Stomach (tissue), 9 donors: ENCODE results near the gene SF3A1. TPM values are rescaled to one million over a fixed set of nuclear protein-coding genes. Genes with fewer than 3 reads are reported as not detected.

Source experiments
- DNase-seq, 2 donors: peaks; one replicate each; pipeline versions ENCODE4 v3.0.0 to v3.0.0-alpha.2; 2013 to 2019
- H3K27ac ChIP-seq, 5 donors: fragments of 200-600 bp in 4 of 5; sonication (generic) in 4 of 5; one replicate each; pipeline ENCODE4 v1.5.1; 2013 to 2019; ENCODE audit warnings: mild to moderate bottlenecking in 1 of 5, moderate library complexity in 1 of 5
- H3K27me3 ChIP-seq, 3 donors: fragments of 200-600 bp; sonication (generic); one replicate each; pipeline ENCODE4 v1.5.1; 2017 to 2019; ENCODE audit warnings: mixed run types in 1 of 3
- H3K36me3 ChIP-seq, 4 donors: fragments of 200-600 bp; sonication (generic); 1 replicate in 3 of 4; 2 replicates in 1 of 4; pipeline ENCODE4 v1.5.1; 2016 to 2019
- H3K4me1 ChIP-seq, 4 donors: fragments of 200-600 bp; sonication (generic); one replicate each; pipeline ENCODE4 v1.5.1; 2016 to 2019
- H3K4me3 ChIP-seq, 4 donors: fragments of 200-600 bp; sonication (generic) in 3 of 4; one replicate each; pipeline ENCODE4 v1.5.1; 2016 to 2019; ENCODE audit warnings: mild to moderate bottlenecking in 1 of 4
- H3K9me3 ChIP-seq, 4 donors: fragments of 200-600 bp; sonication (generic); one replicate each; pipeline ENCODE4 v1.5.1; 2016 to 2019
- EP300 ChIP-seq: sonication (generic); formaldehyde crosslinking; IDR thresholded peaks from one replicate; pipeline ENCODE4 v1.6.1; 2017; ENCODE audit warnings: antibody characterized with exemption
- POLR2A ChIP-seq, 4 donors: fragments of 450-650 bp; IDR thresholded peaks; one replicate each; pipeline ENCODE4 v1.6.1; 2016; ENCODE audit warnings: antibody characterized with exemption in 4 of 4, control low read depth in 2 of 4, mild to moderate bottlenecking in 1 of 4, moderate library complexity in 1 of 4
- POLR2AphosphoS5 ChIP-seq, 3 donors: sonication (generic); formaldehyde crosslinking; IDR thresholded peaks; one replicate each; pipeline ENCODE4 v1.6.1; 2016; ENCODE audit warnings: antibody characterized with exemption in 3 of 3
- WGBS, 5 donors: extraction: QIAGEN DNeasy Blood & Tissue Kit in 3 of 5; methylation state at CpG; one replicate each; pipeline versions ENCODE4 v1.1.5 to v1.1.7; 2013 to 2018; 5-methylcytosine and 5-hydroxymethylcytosine counted together
- intact Hi-C: fragments of 100-400 bp; cut with DNase I; formaldehyde crosslinking; loops from one replicate; pipeline ENCODE4 v1.15.1; 2023; ENCODE audit warnings: low total_unique reads
- polyA plus RNA-seq, 3 donors: library from polyadenylated mRNA; stranded (reverse); fragments of 200-250 nt; gene quantifications; one replicate each; pipeline ENCODE4 v1.2.3, GENCODE V29; 2013
- total RNA-seq, 5 donors: library from RNA; depleted of rRNA; stranded (reverse); fragments of >200 nt; gene quantifications; one replicate each; pipeline versions ENCODE4 v1.1.0 to v1.2.3, GENCODE V29; 2014 to 2016
- TF ChIP-seq, protein P1 (sequence below), 7 experiments: fragments of 450-650 bp in 4 of 7; fragments of 200-600 bp in 3 of 7; sonication (generic) in 3 of 7; IDR thresholded peaks; one replicate each; pipeline ENCODE4 v1.5.1; 2016 to 2019; ENCODE audit warnings: antibody characterized with exemption in 7 of 7, control low read depth in 2 of 7, mild to moderate bottlenecking in 1 of 7
- donor health status: healthy with polysubstance abuse.
- donor health status: Bipolar disorder and iron deficiency.
- donor health status: healthy.

The SF3A1 gene
- total and polyA plus RNA-seq, 8 donors = 13.6 to 316 (median 30.6) TPM

DNA sequence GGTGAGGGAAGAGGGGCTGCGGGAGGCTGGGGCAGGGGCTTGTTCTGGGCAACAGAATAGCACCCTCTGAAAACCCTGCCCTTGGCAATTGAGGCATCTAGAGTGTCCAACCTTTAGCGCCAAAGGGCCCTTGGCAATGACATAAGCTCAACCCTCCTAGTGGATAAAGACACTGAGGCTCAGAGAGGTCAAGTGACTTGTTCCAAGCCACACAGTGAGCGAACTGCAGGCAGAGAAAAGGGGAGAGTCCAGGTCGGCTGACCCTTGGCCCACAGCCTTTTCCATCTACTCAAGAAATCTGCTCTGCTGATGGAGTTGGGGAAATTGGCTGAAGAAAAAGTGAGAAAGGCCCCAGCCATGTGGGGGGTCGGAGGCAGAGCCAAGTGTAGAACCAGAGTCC lies 43.0 kb upstream of the SF3A1 start:
- H3K4me3 ChIP-seq = no peak overlapping the region
- peaks cover 0 to 13% (median 0%) of the 10 kb centered on the region in 4 donors for H3K36me3 ChIP-seq
- whole genome bisulfite sequencing, 5 donors = 84 to 95% (median 92%) methylated on average over 5 of the region's 5 CpGs
- no peak for DNase-seq
- no peak for TF ChIP-seq POLR2A (IDR thresholded peaks at IDR 0.05)
- no peak for TF ChIP-seq POLR2AphosphoS5 (IDR thresholded peaks at IDR 0.05)
- TF ChIP-seq, protein P1, sequence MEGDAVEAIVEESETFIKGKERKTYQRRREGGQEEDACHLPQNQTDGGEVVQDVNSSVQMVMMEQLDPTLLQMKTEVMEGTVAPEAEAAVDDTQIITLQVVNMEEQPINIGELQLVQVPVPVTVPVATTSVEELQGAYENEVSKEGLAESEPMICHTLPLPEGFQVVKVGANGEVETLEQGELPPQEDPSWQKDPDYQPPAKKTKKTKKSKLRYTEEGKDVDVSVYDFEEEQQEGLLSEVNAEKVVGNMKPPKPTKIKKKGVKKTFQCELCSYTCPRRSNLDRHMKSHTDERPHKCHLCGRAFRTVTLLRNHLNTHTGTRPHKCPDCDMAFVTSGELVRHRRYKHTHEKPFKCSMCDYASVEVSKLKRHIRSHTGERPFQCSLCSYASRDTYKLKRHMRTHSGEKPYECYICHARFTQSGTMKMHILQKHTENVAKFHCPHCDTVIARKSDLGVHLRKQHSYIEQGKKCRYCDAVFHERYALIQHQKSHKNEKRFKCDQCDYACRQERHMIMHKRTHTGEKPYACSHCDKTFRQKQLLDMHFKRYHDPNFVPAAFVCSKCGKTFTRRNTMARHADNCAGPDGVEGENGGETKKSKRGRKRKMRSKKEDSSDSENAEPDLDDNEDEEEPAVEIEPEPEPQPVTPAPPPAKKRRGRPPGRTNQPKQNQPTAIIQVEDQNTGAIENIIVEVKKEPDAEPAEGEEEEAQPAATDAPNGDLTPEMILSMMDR (IDR thresholded peaks at IDR 0.05) = no peak
- TF ChIP-seq EP300 = no peak
- no peaks in the 10 kb centered on the region for H3K9me3 ChIP-seq
- no peak overlapping the region for H3K27ac ChIP-seq
- H3K4me1 ChIP-seq = peaks cover 25 to 40% (median 29%) of the 10 kb centered on the region in 4 donors
- H3K27me3 ChIP-seq = peaks cover 0 to 29% (median 9%) of the 10 kb centered on the region in 3 donors
- intact Hi-C loops = no loop called here

DNA sequence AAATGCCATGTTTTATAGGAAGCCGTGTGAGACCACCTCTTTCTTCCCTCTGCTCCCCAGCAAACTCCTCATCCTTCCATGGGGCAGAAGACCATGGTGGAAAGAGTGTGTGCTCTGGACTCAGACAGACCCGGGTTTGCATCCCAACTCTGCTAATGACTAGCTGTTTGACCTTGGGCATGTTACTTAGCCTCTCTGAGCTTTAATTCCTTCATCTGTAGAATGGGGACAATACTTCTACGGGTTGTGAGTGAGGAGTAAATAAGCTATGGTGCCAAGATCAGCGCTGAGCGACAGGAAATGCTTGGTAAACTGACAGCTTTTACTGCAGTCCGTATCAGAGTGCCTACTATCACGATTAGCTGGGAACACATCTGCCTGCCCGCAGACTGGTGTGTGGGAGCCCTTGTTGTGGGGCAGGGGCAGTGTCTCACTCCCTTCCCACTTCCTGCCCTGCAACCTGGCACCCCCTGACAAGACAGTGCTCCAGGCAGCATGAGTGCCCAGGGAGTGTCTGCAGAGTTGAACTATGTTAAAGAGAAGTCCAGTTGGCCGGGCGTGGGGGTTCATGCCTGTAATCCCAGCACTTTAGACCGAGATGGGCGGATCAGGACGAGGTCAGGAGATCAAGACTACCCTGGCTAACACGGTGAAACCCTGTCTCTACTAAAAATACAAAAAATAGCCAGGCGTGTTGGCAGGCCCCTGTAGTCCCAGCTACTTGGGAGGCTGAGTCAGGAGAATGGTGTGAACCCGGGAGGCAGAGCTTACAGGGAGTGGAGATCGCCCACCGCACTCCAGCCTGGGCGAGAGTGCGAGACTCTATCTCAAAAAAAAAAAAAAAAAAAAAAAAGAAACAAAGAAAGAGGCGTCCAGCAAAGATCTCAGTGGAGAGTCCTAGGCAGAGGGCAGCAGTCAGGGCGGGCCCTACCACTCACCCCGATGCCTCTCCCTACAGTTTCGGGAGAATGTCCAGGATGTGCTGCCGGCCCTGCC lies 42.3 kb upstream of the SF3A1 start:
- Histone ChIP-seq H3K4me3 (peak overlapping the region in 2 of 4 donors; percentile 77 to 78), H3K9me3 (no peaks in the 10 kb centered on the region), H3K27ac (peak overlapping the region in 1 of 5 donors; percentile 19), H3K4me1 (peaks cover 25 to 40% (median 29%) of the 10 kb centered on the region in 4 donors), H3K27me3 (peaks cover 0 to 29% (median 9%) of the 10 kb centered on the region in 3 donors), H3K36me3 (peaks cover 0 to 13% (median 0%) of the 10 kb centered on the region in 4 donors)
- no peak for TF ChIP-seq POLR2A (IDR thresholded peaks at IDR 0.05)
- WGBS, 5 donors = 56 to 61% (median 58%) methylated on average over 24 to 25 of the region's 25 CpGs
- DNase-seq = no peak
- intact Hi-C loops = no loop called here

- no peak for TF ChIP-seq POLR2AphosphoS5 (IDR thresholded peaks at IDR 0.05)
- TF ChIP-seq EP300 = no peak
- TF ChIP-seq POLR2A (IDR thresholded peaks at IDR 0.05) = no peak
- TF ChIP-seq, protein P1 (IDR thresholded peaks at IDR 0.05) = no peak
- Histone ChIP-seq H3K9me3 (no peaks in the 10 kb centered on the region), H3K4me1 (peaks cover 27 to 43% (median 35%) of the 10 kb centered on the region in 4 donors), H3K4me3 (peak overlapping the region; percentile 69 to 78 (median 76)), H3K27me3 (peaks cover 0 to 29% (median 9%) of the 10 kb centered on the region in 3 donors), H3K27ac (peak overlapping the region in 3 of 5 donors; percentile 69 to 82 (median 80)), H3K36me3 (peaks cover 0 to 8% (median 0%) of the 10 kb centered on the region in 4 donors)
- WGBS, 5 donors = 16 to 24% (median 20%) methylated on average over 11 of the region's 11 CpGs
- intact Hi-C loops = no loop called here
- peak in 1 of 2 donors; percentile 43 for DNase-seq
Measured at GRCh38 chr22:30397656-30398635, 41.3 kb upstream of the SF3A1 start.

DNA sequence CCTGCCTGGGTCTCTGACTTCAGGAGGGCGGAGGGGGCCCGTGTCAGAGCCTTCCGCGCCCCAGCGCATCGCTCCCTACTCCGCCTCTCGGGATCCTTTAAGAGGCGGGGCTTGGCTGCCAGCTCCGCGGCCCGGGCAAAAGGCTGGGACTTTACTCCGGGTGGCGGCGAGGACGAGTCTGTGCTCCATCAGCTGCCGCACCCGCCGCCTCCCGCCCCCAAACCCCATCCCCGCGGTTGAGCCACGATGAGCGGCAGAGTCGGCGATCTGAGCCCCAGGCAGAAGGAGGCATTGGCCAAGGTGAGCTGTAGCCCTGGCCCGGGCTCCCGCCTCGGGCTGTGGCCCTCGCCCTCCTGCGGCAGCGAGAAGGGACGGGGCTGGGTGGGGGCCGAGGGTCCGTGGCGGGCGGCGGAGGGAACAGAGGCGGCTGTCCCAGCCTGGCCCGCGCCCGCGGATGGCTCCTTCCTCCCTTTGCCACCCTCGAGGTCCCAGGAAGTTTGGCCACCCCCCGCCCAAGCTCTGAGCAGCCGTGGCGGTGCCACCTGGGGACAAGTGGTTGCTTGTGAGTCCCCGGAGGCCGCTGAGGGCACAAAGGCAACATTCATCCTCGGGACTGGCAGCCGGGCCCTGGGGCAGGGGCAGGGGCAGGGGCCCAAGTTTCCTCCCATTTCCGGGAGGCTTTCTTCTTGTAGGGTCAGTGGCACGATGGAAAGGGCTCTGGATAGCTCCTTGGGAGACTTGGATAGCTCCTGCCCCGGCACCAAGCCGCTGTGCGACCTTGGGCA lies 40.4 kb upstream of the SF3A1 start, which contains the start of gene SEC14L2:
TSS of gene SEC14L2 (plus strand) at position 148 of the 785 bp plus-strand sequence. CDS start at position 247, 99 bp downstream.
- DNase-seq = peak; percentile 79 to 84
- WGBS, 5 donors = 0 to 5% (median 1%) methylated on average over 12 to 56 of the region's 56 CpGs
- H3K4me3 ChIP-seq = peak within 1 kb of the TSS; percentile 69 to 78 (median 76)
- H3K4me1 ChIP-seq = peaks cover 27 to 47% (median 36%) of the 10 kb centered on the region in 4 donors
- peaks cover 0 to 29% (median 9%) of the 10 kb centered on the region in 3 donors for H3K27me3 ChIP-seq
- no peak for TF ChIP-seq EP300
- TF ChIP-seq, protein P1 (IDR thresholded peaks at IDR 0.05) = no peak
- TF ChIP-seq POLR2AphosphoS5 (IDR thresholded peaks at IDR 0.05) = peak; percentile 5 to 58 (median 29)
- no peak for TF ChIP-seq POLR2A (IDR thresholded peaks at IDR 0.05)
- H3K27ac ChIP-seq = peak within 1 kb of the TSS; percentile 50 to 82 (median 69)
- no peaks in the 10 kb centered on the region for H3K9me3 ChIP-seq
- H3K36me3 ChIP-seq = peaks cover 0 to 3% (median 0%) of the 10 kb centered on the region in 4 donors
- intact Hi-C loops = no loop called here
